Tibial artery (tissue), 4 donors: Measurements from ENCODE around the gene RRAGC.

Experiments used
- DNase-seq, 2 donors: peaks; one replicate each; pipeline ENCODE4 v3.0.0-alpha.2; 2019
- H3K27ac ChIP-seq, 2 donors: fragments of 200-600 bp; sonication (generic) in 1 of 2; 1 replicate in 1 of 2; 2 replicates in 1 of 2; pipeline ENCODE4 v1.5.1; 2018 to 2019; ENCODE audit warnings: mild to moderate bottlenecking in 1 of 2
- H3K27me3 ChIP-seq, 2 donors: fragments of 200-600 bp; sonication (generic) in 1 of 2; one replicate each; pipeline versions ENCODE4 v1.5.1 to v1.6.0; 2016 to 2019
- H3K36me3 ChIP-seq, 3 donors: fragments of 200-600 bp; sonication (generic) in 2 of 3; one replicate each; pipeline ENCODE4 v1.5.1; 2016 to 2019; ENCODE audit warnings: mild to moderate bottlenecking in 2 of 3
- H3K4me1 ChIP-seq, 4 donors: fragments of 200-600 bp; sonication (generic) in 2 of 4; 1 replicate in 3 of 4; 2 replicates in 1 of 4; pipeline ENCODE4 v1.5.1; 2016 to 2019
- H3K4me3 ChIP-seq, 2 donors: fragments of 200-600 bp; sonication (generic) in 1 of 2; 1 replicate in 1 of 2; 2 replicates in 1 of 2; pipeline ENCODE4 v1.5.1; 2018 to 2019; ENCODE audit warnings: mild to moderate bottlenecking in 2 of 2
- H3K9me3 ChIP-seq, 3 donors: fragments of 200-600 bp; sonication (generic) in 1 of 3; one replicate each; pipeline ENCODE4 v1.5.1; 2016 to 2019
- CTCF ChIP-seq, 2 experiments: fragments of 200-600 bp in 1 of 2; fragments of 450-650 bp in 1 of 2; IDR thresholded peaks; one replicate each; pipeline ENCODE4 v1.5.1; 2017 to 2019; ENCODE audit warnings: antibody characterized with exemption in 2 of 2, mild to moderate bottlenecking in 1 of 2, moderate library complexity in 1 of 2
- intact Hi-C: fragments of 100-400 bp; cut with DNase I; formaldehyde crosslinking; loops from one replicate; pipeline ENCODE4 v1.15.0; 2023; ENCODE audit warnings: low total_unique reads

The RRAGC gene

GRCh38 chr1:38829368-38829767 lies 30.2 kb downstream of the RRAGC start:
- TF ChIP-seq CTCF (IDR thresholded peaks at IDR 0.05) = no peak
- intact Hi-C loops = no loop called here
- Histone ChIP-seq H3K4me1 (no peaks in the 10 kb centered on the region), H3K27ac (no peak overlapping the region), H3K4me3 (no peak overlapping the region), H3K27me3 (peaks cover 0 to 16% of the 10 kb centered on the region in 2 donors), H3K9me3 (no peaks in the 10 kb centered on the region), H3K36me3 (no peaks in the 10 kb centered on the region)
- no peak for DNase-seq

- intact Hi-C loops = no loop called here
- no peak for DNase-seq
- no peak for TF ChIP-seq CTCF (IDR thresholded peaks at IDR 0.05)
- Histone ChIP-seq H3K36me3 (no peaks in the 10 kb centered on the region), H3K27ac (no peak overlapping the region), H3K27me3 (peaks cover 0 to 24% of the 10 kb centered on the region in 2 donors), H3K9me3 (no peaks in the 10 kb centered on the region), H3K4me3 (no peak overlapping the region), H3K4me1 (no peaks in the 10 kb centered on the region)
These were observed 32.3 kb downstream of the RRAGC start for GRCh38 chr1:38827318-38827717.

- no peaks in the 10 kb centered on the region for H3K4me1 ChIP-seq
- intact Hi-C loops = no loop called here
- no peak for DNase-seq
- peaks cover 0 to 25% of the 10 kb centered on the region in 2 donors for H3K27me3 ChIP-seq
- H3K27ac ChIP-seq = no peak overlapping the region
- no peaks in the 10 kb centered on the region for H3K9me3 ChIP-seq
- H3K4me3 ChIP-seq = no peak overlapping the region
- TF ChIP-seq CTCF (IDR thresholded peaks at IDR 0.05) = no peak
- H3K36me3 ChIP-seq = no peaks in the 10 kb centered on the region
These were observed 32.7 kb downstream of the RRAGC start for GRCh38 chr1:38826886-38827285.

- TF ChIP-seq CTCF (IDR thresholded peaks at IDR 0.05) = no peak
- Histone ChIP-seq H3K27ac (no peak overlapping the region), H3K4me3 (no peak overlapping the region), H3K27me3 (peaks cover 0 to 31% of the 10 kb centered on the region in 2 donors), H3K36me3 (no peaks in the 10 kb centered on the region), H3K9me3 (no peaks in the 10 kb centered on the region), H3K4me1 (no peaks in the 10 kb centered on the region)
- intact Hi-C loops = no loop called here
- DNase-seq = no peak
These were observed 33.3 kb downstream of the RRAGC start for GRCh38 chr1:38826262-38826661.

DNA sequence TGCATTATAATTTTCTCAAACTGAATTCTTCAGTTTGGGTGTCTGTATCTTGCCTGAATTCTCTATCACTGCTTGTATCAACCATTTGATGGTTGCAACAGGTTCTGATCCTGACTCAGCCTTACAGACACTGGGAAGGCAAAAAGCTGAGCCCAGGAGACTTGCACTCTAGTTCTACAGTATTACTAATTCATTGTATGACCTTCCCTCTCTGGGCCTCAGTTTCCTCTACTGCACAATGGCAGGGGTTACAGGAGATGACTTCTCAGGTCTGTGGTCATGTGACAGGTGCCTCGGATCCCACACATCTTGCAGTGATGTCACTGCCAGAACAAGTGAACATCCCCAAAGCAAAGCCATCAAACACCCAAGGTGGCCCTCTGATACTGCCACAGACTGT lies 38.7 kb downstream of the RRAGC start:
- Histone ChIP-seq H3K27me3 (peaks cover 2 to 60% of the 10 kb centered on the region in 2 donors), H3K4me1 (peaks cover 0 to 15% (median 9%) of the 10 kb centered on the region in 4 donors)

More for the DNA sequence above, 38.7 kb downstream of the RRAGC start:
- Histone ChIP-seq H3K27ac (no peak overlapping the region), H3K4me3 (no peak overlapping the region), H3K9me3 (no peaks in the 10 kb centered on the region), H3K36me3 (no peaks in the 10 kb centered on the region)
- intact Hi-C loops = no loop called here
- TF ChIP-seq CTCF (IDR thresholded peaks at IDR 0.05) = no peak
- DNase-seq = no peak
